K562 (cell line): Measurements from ENCODE around the gene TECPR2.

Source experiments
- CREB1 ChIP-seq, 2 experiments: sonication (generic) in 1 of 2; formaldehyde crosslinking in 1 of 2; IDR thresholded peaks; 2 replicates each; pipeline versions ENCODE4 v1.6.1 to v1.8.0; 2012 to 2022; ENCODE audit warnings: inconsistent platforms in 1 of 2, mild to moderate bottlenecking in 1 of 2, missing genetic modification reagents in 1 of 2, moderate library complexity in 1 of 2
- CTCF ChIP-seq, 3 experiments: IDR thresholded peaks in 2 of 3; conservative IDR thresholded peaks in 1 of 3; 2 replicates each; pipeline ENCODE4 v1.5.1; 2011 to 2012; ENCODE audit warnings: low read length in 3 of 3, mild to moderate bottlenecking in 3 of 3, control low read depth in 2 of 3, improper control_type of control experiment in 1 of 3, inconsistent platforms in 1 of 3, low read depth in 1 of 3, mixed read lengths in 1 of 3, moderate library complexity in 1 of 3; ENCODE audit not compliant: insufficient read depth in 2 of 3
- GABPA ChIP-seq: fragments of 200-800 bp; sonication (Bioruptor generic); conservative IDR thresholded peaks from 2 replicates; pipeline ENCODE4 v1.6.1; 2016; ENCODE audit warnings: low read depth, missing genetic modification characterization, missing compliant biosample characterization
- GTF2B ChIP-seq: IDR thresholded peaks from 2 replicates; pipeline ENCODE4 v1.6.1; 2011; ENCODE audit not compliant: insufficient read length; ENCODE audit errors: extremely low read depth
- MYBL2 ChIP-seq, 2 experiments: fragments of 450-650 bp in 1 of 2; sonication (generic) in 1 of 2; formaldehyde crosslinking in 1 of 2; IDR thresholded peaks; 2 replicates each; pipeline versions ENCODE4 v1.6.1 to v1.8.1; 2017 to 2022; ENCODE audit warnings: borderline replicate concordance in 1 of 2, inconsistent platforms in 1 of 2, low read depth in 1 of 2, mild to moderate bottlenecking in 1 of 2, missing genetic modification reagents in 1 of 2, moderate library complexity in 1 of 2
- POLR2B ChIP-seq: fragments of 450-650 bp; IDR thresholded peaks from 2 replicates; pipeline ENCODE4 v1.6.1; 2018; ENCODE audit warnings: low read depth; ENCODE audit not compliant: partially characterized antibody
- TAF15 ChIP-seq: fragments of 200-400 bp; formaldehyde crosslinking; IDR thresholded peaks from 2 replicates; pipeline ENCODE4 v1.6.1; 2017; ENCODE audit warnings: mild to moderate bottlenecking, low read depth, low read length, moderate library complexity
- TBP ChIP-seq: optimal IDR thresholded peaks from 2 replicates; pipeline ENCODE3; 2011; ENCODE audit warnings: low read depth, low read length, improper control_type of control experiment

GRCh38 chr14:102439556-102439955 lies 76.8 kb downstream of the TECPR2 start:
- TF ChIP-seq GABPA, result no peak
- no peak for TF ChIP-seq MYBL2 (IDR thresholded peaks at IDR 0.05; ENCODE audit: low read depth)
- no peak for TF ChIP-seq MYBL2 (CRISPR knock-in tag; IDR thresholded peaks at IDR 0.05; ENCODE audit: borderline replicate concordance)
- TF ChIP-seq CREB1 (IDR thresholded peaks at IDR 0.05), result no peak
- TF ChIP-seq CREB1 (CRISPR knock-in tag; IDR thresholded peaks at IDR 0.05), result no peak
- no peak for TF ChIP-seq TAF15
- TF ChIP-seq GTF2B, result no peak
- TF ChIP-seq CTCF (IDR thresholded peaks at IDR 0.05 in 2 of 3, conservative IDR thresholded peaks at IDR 0.05 in 1 of 3; ENCODE audit: insufficient read depth in 2 of 3, low read depth in 1 of 3, low read length in 3 of 3), result no peak
- TF ChIP-seq TBP, result no peak
- TF ChIP-seq POLR2B, result no peak
